Lower leg skin (tissue), 4 donors: Measurements from ENCODE around the gene CLDN19. TPM values are rescaled to one million over a fixed set of nuclear protein-coding genes. Genes with fewer than 3 reads are reported as not detected.

Experiments
- DNase-seq, 2 donors: peaks; one replicate each; pipeline ENCODE4 v3.0.0-alpha.2; 2019; ENCODE audit warnings: low spot score in 2 of 2
- H3K4me3 ChIP-seq: fragments of 200-600 bp; sonication (generic); 2 replicates; pipeline ENCODE4 v1.5.1; 2017; ENCODE audit warnings: mild to moderate bottlenecking, low read depth; ENCODE audit not compliant: poor library complexity, severe bottlenecking
- CTCF ChIP-seq, 3 donors: fragments of 450-650 bp; IDR thresholded peaks; one replicate each; pipeline ENCODE4 v1.5.1; 2016; ENCODE audit warnings: antibody characterized with exemption in 3 of 3, mild to moderate bottlenecking in 3 of 3, moderate library complexity in 2 of 3
- POLR2A ChIP-seq, 2 donors: fragments of 450-650 bp; IDR thresholded peaks; one replicate each; pipeline ENCODE4 v1.6.1; 2016 to 2017; ENCODE audit warnings: antibody characterized with exemption in 2 of 2, mild to moderate bottlenecking in 1 of 2, moderate library complexity in 1 of 2
- WGBS, 2 donors: methylation state at CpG; one replicate each; pipeline ENCODE4 v1.1.5; 2018; 5-methylcytosine and 5-hydroxymethylcytosine counted together
- intact Hi-C: fragments of 100-400 bp; cut with DNase I; formaldehyde crosslinking; loops from one replicate; pipeline ENCODE4 v1.15.0; 2023; ENCODE audit warnings: low total_unique reads
- total RNA-seq, 4 donors: library from RNA; depleted of rRNA; stranded (reverse); fragments of >200 nt; gene quantifications; one replicate each; pipeline ENCODE4 v1.1.0, GENCODE V29; 2016

The CLDN19 gene
- total RNA-seq, 4 donors from 2014 or later: 0.12 to 1.2 (median 0.18) TPM

- peak in 1 of 2 donors; percentile 88 for DNase-seq
- whole genome bisulfite sequencing, 2 donors: 1 to 3% methylated on average over 17 to 21 of the region's 44 CpGs
- TF ChIP-seq CTCF (IDR thresholded peaks at IDR 0.05) (no peak), POLR2A (IDR thresholded peaks at IDR 0.05) (no peak)
- H3K4me3 ChIP-seq: peak overlapping the region; percentile 83
- intact Hi-C loops: no loop called here
These were observed 26.1 kb upstream of the CLDN19 start for GRCh38 chr1:42765832-42766740.

GRCh38 chr1:42765269-42765668 lies 25.2 kb upstream of the CLDN19 start:
- TF ChIP-seq CTCF (IDR thresholded peaks at IDR 0.05) (no peak), POLR2A (IDR thresholded peaks at IDR 0.05) (no peak)
- WGBS, 2 donors: 16 to 22% methylated on average over 7 of the region's 7 CpGs
- no peak for DNase-seq
- intact Hi-C loops: no loop called here
- H3K4me3 ChIP-seq: peak overlapping the region; percentile 83

DNA sequence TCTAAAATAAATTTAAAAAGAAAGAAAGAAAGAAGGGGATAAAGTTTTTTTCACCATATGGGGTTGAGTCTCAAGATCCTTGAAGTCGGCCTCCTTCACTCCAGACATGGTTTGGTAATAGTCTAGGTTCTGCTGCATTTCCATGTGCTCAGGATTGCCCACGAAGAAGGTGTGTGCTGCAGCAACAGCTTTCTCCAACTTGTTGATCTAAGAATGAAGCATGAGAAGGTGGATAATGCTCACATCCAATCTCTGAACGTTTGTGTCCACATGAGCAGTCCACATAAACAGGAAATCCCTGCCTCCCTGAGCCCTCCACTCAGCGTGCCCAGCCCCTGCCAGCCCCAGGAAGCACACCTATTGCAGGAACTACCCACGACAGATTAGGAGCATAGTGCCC lies 22.2 kb upstream of the CLDN19 start:
- intact Hi-C loops: no loop called here
- H3K4me3 ChIP-seq: no peak overlapping the region
- DNase-seq: peak in 1 of 2 donors; percentile 71
- WGBS, 2 donors: 67 to 70% methylated on average over 5 of the region's 5 CpGs
- no peak for TF ChIP-seq POLR2A (IDR thresholded peaks at IDR 0.05)
- no peak for TF ChIP-seq CTCF (IDR thresholded peaks at IDR 0.05)

DNA sequence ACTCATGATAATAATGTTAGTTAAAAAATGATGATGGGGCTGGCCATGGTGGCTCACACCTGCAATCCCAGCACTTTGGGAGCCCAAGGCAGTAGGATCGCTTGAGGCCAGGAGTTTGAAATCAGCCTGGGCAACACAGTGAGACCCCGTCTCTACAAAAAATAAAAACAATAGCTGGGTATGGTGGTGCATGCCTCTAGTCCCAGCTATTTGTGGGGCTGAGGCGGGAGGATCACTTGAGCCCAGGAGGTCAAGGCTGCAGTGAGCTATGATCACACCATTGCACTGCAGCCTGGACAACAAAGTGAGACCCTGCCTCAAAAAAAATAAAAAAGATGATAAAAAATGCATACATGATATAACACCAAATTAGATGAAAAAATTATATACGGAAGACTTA lies 21.5 kb upstream of the CLDN19 start:
- intact Hi-C loops: no loop called here
- 91 to 96% methylated on average over 4 of the region's 4 CpGs for WGBS, 2 donors

DNA sequence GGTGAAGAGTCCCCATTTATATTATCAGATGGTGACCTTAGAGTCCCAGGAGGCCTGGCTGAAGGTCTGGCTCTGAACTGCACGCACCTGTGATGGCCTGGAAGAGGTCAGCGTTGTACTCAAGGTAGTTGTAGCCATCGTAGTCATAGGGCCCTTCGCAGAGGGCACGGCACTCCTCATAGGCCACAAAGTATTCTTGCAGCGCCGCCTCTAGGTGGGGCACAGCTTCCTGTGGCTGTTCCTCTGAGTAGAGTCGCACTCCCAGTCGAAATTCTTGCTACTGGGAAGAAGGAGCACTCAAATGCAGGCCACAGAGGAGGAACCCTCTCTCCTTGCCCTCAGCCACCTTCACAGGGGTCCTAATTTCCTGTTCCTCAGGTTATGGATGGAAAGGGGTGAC lies 19.1 kb upstream of the CLDN19 start:
- no peak for DNase-seq
- WGBS, 2 donors: 78% methylated on average over 9 of the region's 9 CpGs
- TF ChIP-seq POLR2A (IDR thresholded peaks at IDR 0.05) (no peak), CTCF (IDR thresholded peaks at IDR 0.05) (no peak)
- no peak overlapping the region for H3K4me3 ChIP-seq
- intact Hi-C loops: no loop called here

More for the DNA sequence above, 21.5 kb upstream of the CLDN19 start:
- H3K4me3 ChIP-seq: no peak overlapping the region
- TF ChIP-seq CTCF (IDR thresholded peaks at IDR 0.05) (no peak), POLR2A (IDR thresholded peaks at IDR 0.05) (no peak)
- no peak for DNase-seq
